GM21381 (cell line): ENCODE results near the gene LTBP3.

Experiments
- ATAC-seq: cut with Tn5 transposase; IDR thresholded peaks from one replicate; pipeline ENCODE4 v1.9.1; 2021; ENCODE audit warnings: mild to moderate bottlenecking, moderate library complexity; ENCODE audit not compliant: unreplicated experiment

Gene LTBP3

GRCh38 chr11:65555693-65556231, 2.4 kb downstream of the LTBP3 start:
- ATAC-seq = no peak

- no peak for ATAC-seq
Measured at GRCh38 chr11:65554842-65555430, 3.2 kb downstream of the LTBP3 start.

- ATAC-seq = no peak
Measured at GRCh38 chr11:65554057-65554818, 3.9 kb downstream of the LTBP3 start.

- ATAC-seq = no peak
Measured at GRCh38 chr11:65553301-65554001, 4.7 kb downstream of the LTBP3 start.

GRCh38 chr11:65552388-65552951, 5.7 kb downstream of the LTBP3 start:
- no peak for ATAC-seq

- no peak for ATAC-seq
Measured at GRCh38 chr11:65551572-65552387, 6.4 kb downstream of the LTBP3 start.

- ATAC-seq = no peak
Measured at GRCh38 chr11:65549096-65549495, 9.1 kb downstream of the LTBP3 start.

- no peak for ATAC-seq
Measured at GRCh38 chr11:65548395-65548794, 9.8 kb downstream of the LTBP3 start.

- ATAC-seq = no peak
Measured at GRCh38 chr11:65547446-65548125, 10.6 kb downstream of the LTBP3 start.

- ATAC-seq = no peak
Measured at GRCh38 chr11:65546217-65546958, 11.8 kb downstream of the LTBP3 start.

- no peak for ATAC-seq
Measured at GRCh38 chr11:65545853-65546216, 12.3 kb downstream of the LTBP3 start.

- no peak for ATAC-seq
Measured at GRCh38 chr11:65542738-65543390, 15.3 kb downstream of the LTBP3 start.

GRCh38 chr11:65541093-65541982, 16.8 kb downstream of the LTBP3 start:
- ATAC-seq = no peak

- ATAC-seq = peak; percentile 55
Measured at GRCh38 chr11:65540290-65541092, 17.7 kb downstream of the LTBP3 start.

GRCh38 chr11:65539744-65540289, 18.3 kb downstream of the LTBP3 start:
- peak; percentile 51 for ATAC-seq

GRCh38 chr11:65538915-65539743, 19.0 kb downstream of the LTBP3 start:
- no peak for ATAC-seq
